H9 (cell line): ENCODE measurements around the gene SPECC1. TPM values are rescaled to one million over a fixed set of nuclear protein-coding genes. Genes with fewer than 3 reads are reported as not detected.

Experiments used
- DNase-seq: peaks from one replicate; pipeline ENCODE4 v3.0.0-alpha.2; 2017
- H2AFZ ChIP-seq: one replicate; pipeline ENCODE4 v1.6.1; 2013; ENCODE audit warnings: mild to moderate bottlenecking, low read length, control low read depth, moderate library complexity
- H2AK5ac ChIP-seq: 2 replicates; pipeline ENCODE4 v1.6.1; 2013; ENCODE audit warnings: low read length, control low read depth, mixed read lengths; ENCODE audit not compliant: insufficient read length
- H2BK120ac ChIP-seq: one replicate; pipeline ENCODE4 v1.6.1; 2013; ENCODE audit warnings: low read depth, mild to moderate bottlenecking, low read length, control low read depth, inconsistent platforms; ENCODE audit not compliant: poor library complexity, severe bottlenecking
- H2BK12ac ChIP-seq: 2 replicates; pipeline ENCODE4 v1.6.1; 2013; ENCODE audit warnings: low read length, control low read depth, mixed read lengths, low read depth; ENCODE audit not compliant: insufficient read length
- H2BK15ac ChIP-seq: 2 replicates; pipeline ENCODE4 v1.6.1; 2013; ENCODE audit warnings: low read depth, low read length, control low read depth
- H2BK20ac ChIP-seq: one replicate; pipeline ENCODE4 v1.6.1; 2013; ENCODE audit warnings: low read depth, mild to moderate bottlenecking, low read length, control low read depth, inconsistent platforms; ENCODE audit not compliant: poor library complexity, severe bottlenecking
- H2BK5ac ChIP-seq: 2 replicates; pipeline ENCODE4 v1.6.1; 2013; ENCODE audit warnings: low read length, control low read depth, mixed read lengths; ENCODE audit not compliant: insufficient read length
- H3K14ac ChIP-seq: 2 replicates; pipeline ENCODE4 v1.6.1; 2013; ENCODE audit warnings: low read length, control low read depth; ENCODE audit not compliant: insufficient read depth
- H3K18ac ChIP-seq: 2 replicates; pipeline ENCODE4 v1.6.1; 2013; ENCODE audit warnings: low read depth, mild to moderate bottlenecking, mixed read lengths, low read length, control low read depth; ENCODE audit not compliant: insufficient read length
- H3K23ac ChIP-seq: 2 replicates; pipeline ENCODE4 v1.6.1; 2013; ENCODE audit warnings: low read length, control low read depth, mixed read lengths, low read depth; ENCODE audit not compliant: insufficient read length
- H3K23me2 ChIP-seq: 2 replicates; pipeline ENCODE4 v1.6.1; 2013; ENCODE audit warnings: low read depth, mild to moderate bottlenecking, mixed read lengths, low read length, control low read depth; ENCODE audit not compliant: insufficient read length, poor library complexity, severe bottlenecking
- H3K27ac ChIP-seq: 2 replicates; pipeline ENCODE4 v1.5.1; 2013; ENCODE audit warnings: low read length, control low read depth, mixed read lengths, low read depth; ENCODE audit not compliant: insufficient read length
- H3K27me3 ChIP-seq: 2 replicates; pipeline ENCODE4 v1.6.1; 2013; ENCODE audit warnings: low read length, control low read depth, inconsistent platforms; ENCODE audit not compliant: insufficient read depth
- H3K4ac ChIP-seq: 2 replicates; pipeline ENCODE4 v1.6.1; 2013; ENCODE audit warnings: low read depth, mild to moderate bottlenecking, control low read depth, inconsistent platforms, low read length, moderate library complexity
- H3K4me1 ChIP-seq: 2 replicates; pipeline ENCODE4 v1.6.1; 2013; ENCODE audit warnings: low read length, control low read depth, inconsistent platforms; ENCODE audit not compliant: insufficient read depth
- H3K4me2 ChIP-seq: 2 replicates; pipeline ENCODE4 v1.6.1; 2013; ENCODE audit warnings: low read length, control low read depth, mixed read lengths; ENCODE audit not compliant: insufficient read length, insufficient read depth
- H3K56ac ChIP-seq: 2 replicates; pipeline ENCODE4 v1.6.1; 2013; ENCODE audit warnings: low read depth, mild to moderate bottlenecking, mixed read lengths, low read length, control low read depth; ENCODE audit not compliant: insufficient read length
- H3K79me1 ChIP-seq: 2 replicates; pipeline ENCODE4 v1.6.1; 2013; ENCODE audit warnings: low read depth, mild to moderate bottlenecking, moderate library complexity, low read length, control low read depth, inconsistent platforms; ENCODE audit not compliant: insufficient read depth, poor library complexity, severe bottlenecking
- H3K79me2 ChIP-seq: 2 replicates; pipeline ENCODE4 v1.6.1; 2013; ENCODE audit warnings: low read length, control low read depth, inconsistent platforms; ENCODE audit not compliant: insufficient read depth
- H3K9ac ChIP-seq: 2 replicates; pipeline ENCODE4 v1.6.1; 2013; ENCODE audit warnings: low read length, control low read depth, mixed read lengths; ENCODE audit not compliant: insufficient read length; ENCODE audit errors: extremely low read depth
- H3K9me3 ChIP-seq: one replicate; pipeline ENCODE4 v1.6.1; 2013; ENCODE audit warnings: low read depth, low read length, inconsistent platforms; ENCODE audit not compliant: control insufficient read depth
- H3T11ph ChIP-seq: one replicate; pipeline ENCODE4 v1.6.1; 2013; ENCODE audit warnings: mild to moderate bottlenecking, low read length, control low read depth, inconsistent platforms
- H4K20me1 ChIP-seq: one replicate; pipeline ENCODE4 v1.6.1; 2013; ENCODE audit not compliant: control insufficient read depth, insufficient read length, insufficient read depth
- H4K5ac ChIP-seq: 2 replicates; pipeline ENCODE4 v1.6.1; 2013; ENCODE audit warnings: low read depth, mild to moderate bottlenecking, mixed read lengths, low read length, control low read depth; ENCODE audit not compliant: insufficient read length
- H4K8ac ChIP-seq: replicated peaks from 2 replicates; pipeline ENCODE4 v1.6.1; 2013; ENCODE audit warnings: low read length, control low read depth, mixed read lengths, low read depth; ENCODE audit not compliant: insufficient read length
- H4K91ac ChIP-seq: 2 replicates; pipeline ENCODE4 v1.6.1; 2013; ENCODE audit warnings: low read depth, mild to moderate bottlenecking, moderate library complexity, mixed read lengths, low read length, control low read depth; ENCODE audit not compliant: insufficient read length
- H3K27ac Mint-ChIP-seq, 3 experiments: 2 replicates in 2 of 3; 3 replicates in 1 of 3; pipeline ENCODE4 v1.8.0; 2020 to 2021; ENCODE audit warnings: mixed read lengths in 3 of 3, mild to moderate bottlenecking in 1 of 3, moderate library complexity in 1 of 3
- H3K27me3 Mint-ChIP-seq: 2 replicates; pipeline ENCODE4 v1.8.0; 2021; ENCODE audit warnings: low read depth, mild to moderate bottlenecking, moderate library complexity, mixed read lengths
- H3K36me3 Mint-ChIP-seq, 3 experiments: 2 replicates in 2 of 3; 3 replicates in 1 of 3; pipeline ENCODE4 v1.8.0; 2020 to 2021; ENCODE audit warnings: low read depth in 3 of 3, mixed read lengths in 3 of 3; ENCODE audit not compliant: insufficient read depth in 1 of 3
- H3K4me1 Mint-ChIP-seq, 2 experiments: 2 replicates each; pipeline ENCODE4 v1.8.0; 2020; ENCODE audit warnings: mixed read lengths in 2 of 2
- H3K4me3 Mint-ChIP-seq, 2 experiments: 2 replicates in 1 of 2; 3 replicates in 1 of 2; pipeline ENCODE4 v1.8.0; 2020 to 2021; ENCODE audit warnings: mild to moderate bottlenecking in 2 of 2, mixed read lengths in 2 of 2, moderate library complexity in 1 of 2
- H3K9me3 Mint-ChIP-seq, 2 experiments: 2 replicates in 1 of 2; 3 replicates in 1 of 2; pipeline ENCODE4 v1.8.0; 2020; ENCODE audit warnings: mild to moderate bottlenecking in 2 of 2, mixed read lengths in 2 of 2, moderate library complexity in 1 of 2
- WGBS: extraction: QIAGEN DNeasy Blood & Tissue Kit; methylation state at CpG from one replicate; pipeline ENCODE4 v1.1.7; 2013; ENCODE audit warnings: missing lambda C conversion rate, low lambda C conversion rate, mixed read lengths; ENCODE audit not compliant: insufficient read length; ENCODE audit errors: extremely low coverage; 5-methylcytosine and 5-hydroxymethylcytosine counted together
- total RNA-seq: library from RNA; stranded (reverse); gene quantifications from 2 replicates; pipeline ENCODE4 v1.2.1, GENCODE V29; 2021
- TF ChIP-seq, protein P1 (sequence below): fragments of 200-600 bp; sonication (generic); conservative IDR thresholded peaks from 3 replicates; pipeline ENCODE4 v1.8.0; 2021; ENCODE audit warnings: antibody characterized with exemption, mild to moderate bottlenecking

The SPECC1 gene
- total RNA-seq, 1 experiment from 2014 or later = 65.7 TPM

DNA sequence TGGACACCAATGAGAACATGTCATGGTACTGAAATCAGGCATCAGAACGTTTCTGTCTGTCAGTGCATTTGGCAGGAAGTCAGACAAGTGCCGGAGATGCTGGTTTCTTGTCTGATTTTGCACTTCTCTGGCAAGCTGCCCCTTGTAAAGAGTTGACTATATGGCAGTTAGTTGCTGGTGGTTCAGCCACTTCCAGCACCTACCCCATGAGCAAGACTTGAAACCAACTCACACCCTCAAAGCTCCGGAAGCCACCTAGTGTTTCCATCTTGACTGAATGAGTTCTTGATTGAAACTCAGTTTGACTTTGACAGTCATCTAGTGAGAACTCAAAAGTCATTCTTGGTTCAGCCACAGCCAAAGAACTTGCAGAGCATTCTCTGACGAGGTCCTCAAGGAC is 225.1 kb downstream of the SPECC1 start:
- no peak overlapping the region for H3K4ac ChIP-seq
- no peaks in the 10 kb centered on the region for H3K9me3 ChIP-seq
- H3K56ac ChIP-seq = no peak overlapping the region
- no peaks in the 10 kb centered on the region for H3K27me3 ChIP-seq
- no peak overlapping the region for H3K23ac ChIP-seq
- H3K27ac ChIP-seq = no peak overlapping the region
- H2AFZ ChIP-seq = no peak overlapping the region
- no peaks in the 10 kb centered on the region for H3K27me3 Mint-ChIP-seq
- no peak overlapping the region for H2BK15ac ChIP-seq
- no peak overlapping the region for H3K14ac ChIP-seq
- no peak overlapping the region for H3K4me2 ChIP-seq
- H3K27ac Mint-ChIP-seq = no peak overlapping the region; a peak in 1 of 7 replicates
- no peaks in the 10 kb centered on the region for H3K9me3 Mint-ChIP-seq
- H3K18ac ChIP-seq = no peak overlapping the region
- H3K23me2 ChIP-seq = no peaks in the 10 kb centered on the region
- no peak overlapping the region for H3T11ph ChIP-seq
- H4K91ac ChIP-seq = no peak overlapping the region
- H4K20me1 ChIP-seq = no peaks in the 10 kb centered on the region
- DNase-seq = no peak
- no peak overlapping the region for H2BK120ac ChIP-seq
- H4K5ac ChIP-seq = no peak overlapping the region
- TF ChIP-seq, protein P1, sequence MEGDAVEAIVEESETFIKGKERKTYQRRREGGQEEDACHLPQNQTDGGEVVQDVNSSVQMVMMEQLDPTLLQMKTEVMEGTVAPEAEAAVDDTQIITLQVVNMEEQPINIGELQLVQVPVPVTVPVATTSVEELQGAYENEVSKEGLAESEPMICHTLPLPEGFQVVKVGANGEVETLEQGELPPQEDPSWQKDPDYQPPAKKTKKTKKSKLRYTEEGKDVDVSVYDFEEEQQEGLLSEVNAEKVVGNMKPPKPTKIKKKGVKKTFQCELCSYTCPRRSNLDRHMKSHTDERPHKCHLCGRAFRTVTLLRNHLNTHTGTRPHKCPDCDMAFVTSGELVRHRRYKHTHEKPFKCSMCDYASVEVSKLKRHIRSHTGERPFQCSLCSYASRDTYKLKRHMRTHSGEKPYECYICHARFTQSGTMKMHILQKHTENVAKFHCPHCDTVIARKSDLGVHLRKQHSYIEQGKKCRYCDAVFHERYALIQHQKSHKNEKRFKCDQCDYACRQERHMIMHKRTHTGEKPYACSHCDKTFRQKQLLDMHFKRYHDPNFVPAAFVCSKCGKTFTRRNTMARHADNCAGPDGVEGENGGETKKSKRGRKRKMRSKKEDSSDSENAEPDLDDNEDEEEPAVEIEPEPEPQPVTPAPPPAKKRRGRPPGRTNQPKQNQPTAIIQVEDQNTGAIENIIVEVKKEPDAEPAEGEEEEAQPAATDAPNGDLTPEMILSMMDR = no peak
- H3K4me1 Mint-ChIP-seq = peaks cover 20 to 26% of the 10 kb centered on the region in 2 experiments
- H2BK5ac ChIP-seq = no peak overlapping the region
- no CpG with 5 or more reads among the region's 4 CpGs for WGBS
- H3K9ac ChIP-seq = no peak overlapping the region
- H2BK12ac ChIP-seq = no peak overlapping the region
- no peaks in the 10 kb centered on the region; the same call in 1 of the 2 replicates for H3K4me1 ChIP-seq
- no peaks in the 10 kb centered on the region; the same call in 1 of the 2 replicates for H3K79me2 ChIP-seq
- no peak overlapping the region for H2AK5ac ChIP-seq
- no peak overlapping the region for H3K4me3 Mint-ChIP-seq
- H3K79me1 ChIP-seq = no peaks in the 10 kb centered on the region
- H3K36me3 Mint-ChIP-seq = peaks cover 23 to 46% (median 43%) of the 10 kb centered on the region in 3 experiments
- H4K8ac ChIP-seq = no peak overlapping the region
- H2BK20ac ChIP-seq = no peak overlapping the region
